ENCODE measurements around the gene SIRPB1. TPM values are rescaled to one million over a fixed set of nuclear protein-coding genes. Genes with fewer than 3 reads are reported as not detected.
"Not testable (repeated sequence)": the region's sequence is repeated elsewhere in the genome, so short reads cannot be mapped to it uniquely, and the experiment has no call there.

SIRPB1 gene
- total RNA-seq, 1 donor from 2014 or later: 0.40 TPM

DNA sequence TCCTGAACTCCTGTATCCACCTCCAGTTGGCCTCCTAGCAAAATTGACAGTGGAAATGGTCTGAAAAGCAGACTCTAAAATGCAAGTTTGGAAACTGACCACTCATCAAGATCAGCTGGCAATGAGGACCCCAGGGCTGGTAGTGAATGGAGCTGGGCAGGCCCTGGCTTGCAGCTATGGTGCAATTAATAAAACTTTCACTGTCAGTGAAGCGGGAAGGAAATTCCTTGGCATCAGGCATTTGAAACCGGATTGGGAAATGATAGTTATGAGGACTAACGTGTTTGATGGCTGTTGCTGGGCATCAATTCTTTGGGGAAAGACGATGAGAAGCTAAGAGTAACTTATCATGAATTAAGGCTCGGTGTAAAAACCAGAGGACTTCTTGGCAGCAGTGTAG is 19.1 kb downstream of the SIRPB1 start:
- ATAC-seq: no peak
- DNase-seq (ENCODE audit: low spot score): no peak

DNA sequence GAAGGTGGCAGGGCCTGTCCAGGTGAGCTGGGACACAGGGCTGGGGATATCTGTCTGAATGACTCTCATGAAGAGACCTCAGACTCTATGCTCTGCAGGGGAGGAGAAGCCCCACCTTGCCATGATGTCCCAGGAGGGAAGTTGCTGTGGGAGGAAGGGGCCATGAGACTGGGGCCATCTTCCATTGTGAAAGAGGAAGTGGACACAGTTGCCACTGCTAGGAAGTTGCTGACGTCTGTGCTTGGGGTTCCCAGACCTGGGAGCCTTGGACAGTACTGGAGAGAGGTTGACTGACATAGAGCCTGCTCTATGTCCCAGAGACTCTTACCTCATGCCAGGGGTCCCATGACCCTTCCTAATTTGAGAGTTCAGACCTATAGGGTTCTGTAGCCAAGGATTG is 24.5 kb downstream of the SIRPB1 start:
- ATAC-seq: no peak
- no peak for DNase-seq (ENCODE audit: low spot score)

DNA sequence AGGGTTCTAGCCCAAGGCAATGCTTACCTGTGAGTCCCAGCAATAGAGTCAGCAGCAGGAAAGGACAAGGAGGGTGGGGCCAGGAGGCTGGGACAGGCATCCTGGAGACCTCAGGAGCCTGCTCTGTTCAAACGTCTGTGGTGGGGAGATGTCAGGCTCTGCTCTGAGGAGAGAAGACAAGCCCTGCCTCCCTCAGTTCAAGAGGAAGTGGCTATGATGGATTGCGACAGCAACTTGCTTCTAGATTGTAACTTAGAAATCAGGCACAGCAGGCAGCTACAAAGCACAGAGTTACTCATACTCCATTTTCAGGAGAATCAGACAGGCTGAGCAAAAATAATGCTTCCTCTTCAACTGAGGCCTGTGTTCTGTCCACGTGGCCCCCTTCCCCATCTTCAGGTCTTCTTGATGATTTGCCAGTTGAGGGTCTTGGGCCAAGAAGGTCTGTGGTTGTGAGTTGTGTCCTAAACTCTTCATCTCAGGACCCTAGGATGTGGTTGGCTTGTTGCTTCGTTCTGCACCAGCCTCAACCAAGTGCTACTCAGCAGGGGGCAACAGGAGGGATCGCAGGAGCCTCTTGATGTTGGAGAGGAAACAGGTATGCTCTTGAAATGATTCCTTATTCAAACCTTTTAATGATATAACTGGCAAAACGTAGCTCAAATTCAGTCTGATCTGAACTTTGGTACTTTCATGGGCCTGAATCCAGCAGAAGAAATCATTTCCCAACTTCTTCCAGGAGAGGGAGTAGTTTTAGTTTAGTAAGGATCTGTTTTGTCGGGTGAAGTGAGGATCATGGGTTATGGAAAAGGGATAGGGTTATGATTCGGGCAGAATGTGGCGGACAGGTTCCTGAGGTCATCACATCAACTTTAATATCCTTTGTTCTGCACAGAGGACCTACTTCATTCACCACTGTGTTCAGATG is 31.0 kb downstream of the SIRPB1 start:
- DNase-seq (ENCODE audit: low spot score) (no peak), ATAC-seq (peak; percentile 74)

DNA sequence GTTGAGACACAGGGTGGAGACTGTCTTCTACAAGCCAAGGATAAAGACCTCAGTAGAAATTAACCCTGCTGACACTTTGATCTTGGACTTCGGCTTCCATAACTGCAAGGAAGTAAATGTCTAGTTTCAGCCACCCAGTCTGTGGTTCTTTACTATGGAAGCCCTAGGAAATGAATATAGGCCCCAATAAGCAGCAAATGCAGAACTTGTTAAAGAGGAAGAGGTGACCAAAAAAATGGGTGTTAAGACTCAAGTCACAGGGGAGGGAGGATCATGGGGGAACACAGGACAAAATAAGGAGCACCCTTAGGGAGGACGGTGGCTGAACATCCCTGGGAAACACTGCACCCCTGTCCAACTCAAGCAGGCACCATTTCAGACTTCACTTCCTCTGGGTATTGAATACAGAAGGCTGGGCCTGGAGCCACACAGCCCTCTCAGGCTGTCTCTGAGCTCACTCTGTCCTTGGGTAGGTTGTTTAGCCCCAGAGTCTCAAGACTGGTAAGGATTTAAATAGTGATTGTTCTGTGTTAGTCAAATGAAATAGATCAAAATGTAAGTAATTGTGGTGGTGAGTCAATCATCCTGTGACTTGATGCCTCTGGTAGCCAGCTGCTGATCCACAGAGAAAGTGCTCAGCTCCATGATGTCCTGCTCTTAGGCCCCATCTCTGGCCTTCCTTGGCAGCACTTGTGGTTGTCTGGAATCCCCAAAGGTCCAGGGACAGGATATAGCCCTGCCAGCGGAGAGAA is 31.9 kb downstream of the SIRPB1 start:
- no peak for DNase-seq (ENCODE audit: low spot score)

DNA sequence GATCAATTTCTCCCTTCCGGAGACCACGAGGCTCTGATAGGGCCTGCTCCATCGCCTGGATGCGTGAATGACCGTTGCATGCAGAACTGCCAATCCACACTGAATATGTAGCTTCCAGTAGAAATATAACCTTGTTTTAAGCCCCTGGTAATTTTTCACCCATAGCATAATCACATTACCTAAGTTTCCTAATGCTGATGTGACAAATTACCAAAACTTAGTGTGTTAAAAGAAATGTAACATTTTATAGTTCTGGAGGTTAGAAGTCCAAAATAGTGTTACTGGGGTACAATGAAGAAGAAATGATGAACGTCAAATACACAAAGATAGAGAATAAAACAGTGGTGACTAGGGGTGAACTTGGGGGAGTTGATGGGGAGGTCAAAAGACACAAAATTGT is 40.3 kb downstream of the SIRPB1 start:
- DNase-seq (ENCODE audit: low spot score): no peak
- no peak for ATAC-seq

More for the DNA sequence above, 31.9 kb downstream of the SIRPB1 start:
- ATAC-seq: no peak

DNA sequence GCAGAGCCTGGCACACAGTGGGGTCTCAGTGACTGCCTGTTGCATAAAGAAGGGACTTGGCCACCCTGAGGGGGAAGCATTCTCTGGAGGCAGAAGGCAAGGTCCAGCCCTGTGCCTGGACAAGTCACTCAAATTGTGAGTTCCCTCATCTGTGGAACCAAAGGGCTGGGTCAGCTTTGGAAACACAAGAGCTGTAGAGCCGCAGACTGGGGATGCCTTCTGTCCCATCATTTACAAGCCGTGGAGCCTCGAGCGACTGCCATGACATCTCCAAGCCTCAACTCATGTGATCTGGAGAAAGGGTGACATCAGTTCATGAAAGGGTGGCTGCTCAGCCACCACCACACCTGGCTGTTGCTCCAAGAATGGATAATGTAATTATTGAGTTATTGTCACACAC is 41.9 kb downstream of the SIRPB1 start:
- ATAC-seq: no peak
- no peak for DNase-seq (ENCODE audit: low spot score)

DNA sequence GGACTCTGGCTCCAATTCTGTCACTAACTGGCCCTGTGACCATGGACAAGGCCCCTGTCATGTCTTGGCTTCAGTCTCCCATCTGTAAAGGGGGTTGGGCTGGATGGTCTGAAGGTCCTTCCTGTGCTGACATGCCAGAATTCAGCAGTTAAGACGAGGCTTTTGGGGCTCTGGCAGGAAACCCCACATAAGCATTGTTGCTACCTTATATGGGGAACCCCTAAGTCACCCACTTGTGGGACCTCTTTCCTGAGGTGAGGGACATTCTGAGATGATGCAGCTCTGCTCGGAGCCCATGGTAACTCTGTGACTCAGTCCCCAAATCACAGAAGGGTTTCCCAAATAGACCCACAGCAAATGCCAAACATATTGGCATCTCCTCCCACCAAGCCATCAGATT is 42.5 kb downstream of the SIRPB1 start:
- not testable (repeated sequence) for DNase-seq (ENCODE audit: low spot score); ATAC-seq

DNA sequence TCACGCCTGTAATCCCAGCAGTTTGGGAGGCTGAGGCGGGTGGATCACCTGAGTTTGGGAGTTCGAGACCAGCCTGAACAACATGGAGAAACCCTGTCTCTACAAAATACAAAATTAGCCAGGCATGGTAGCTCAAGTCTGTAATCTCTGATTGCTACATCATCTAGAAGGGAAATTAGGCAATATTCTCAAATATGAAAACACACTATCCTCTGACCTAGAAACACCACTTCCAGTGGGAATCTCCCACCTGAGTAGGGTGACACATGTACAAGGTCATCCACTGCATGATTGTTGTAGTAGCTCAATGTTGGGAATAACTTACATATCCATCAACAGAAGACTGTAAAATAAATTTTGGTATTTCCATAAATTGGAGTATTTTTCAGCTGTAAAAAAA is 43.2 kb downstream of the SIRPB1 start:
- ATAC-seq: no peak
- no peak for DNase-seq (ENCODE audit: low spot score)

DNA sequence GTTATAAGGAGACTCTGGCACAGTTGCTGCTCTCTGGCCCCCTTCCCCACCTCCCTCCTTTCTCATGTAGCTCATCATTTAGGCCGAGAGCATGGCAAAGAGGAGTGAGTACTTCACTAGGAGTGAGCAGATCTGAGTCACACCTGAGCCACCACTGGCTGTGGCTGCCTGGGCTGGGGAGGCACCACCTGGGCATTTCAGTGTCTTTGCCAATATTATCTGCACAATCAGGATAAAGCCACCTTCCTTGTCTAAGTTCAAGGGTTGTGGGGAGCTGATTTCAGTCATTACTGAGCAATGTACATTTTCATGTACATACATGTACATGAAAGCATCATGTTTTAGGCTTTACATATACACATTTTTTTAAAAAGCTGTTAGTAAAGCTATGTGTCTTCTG is 43.8 kb downstream of the SIRPB1 start:
- not testable (repeated sequence) for ATAC-seq; DNase-seq (ENCODE audit: low spot score)

DNA sequence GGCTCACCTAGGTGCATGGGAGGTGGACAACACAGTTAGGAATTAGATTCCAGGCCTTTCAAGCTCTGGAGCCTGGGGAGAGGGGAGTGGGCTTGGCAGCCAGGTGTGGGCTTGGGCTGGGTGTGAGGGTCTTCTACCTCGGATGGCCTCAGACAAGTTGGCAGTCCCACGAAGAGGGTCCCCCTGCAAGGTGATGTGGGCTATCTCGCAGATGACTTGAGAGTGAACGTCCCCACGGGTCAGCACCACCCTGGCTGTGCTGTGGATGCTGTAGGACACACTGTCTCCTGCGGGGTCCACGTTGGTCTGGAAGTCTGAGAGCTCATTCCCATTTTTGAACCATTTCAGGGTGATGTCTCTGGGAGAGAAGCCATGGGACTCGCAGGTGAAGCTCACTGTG is 48.2 kb downstream of the SIRPB1 start:
- DNase-seq (ENCODE audit: low spot score); ATAC-seq: not testable (repeated sequence)

Other genes with a start within 250 kb of the SIRPB1 start
- 61.5 TPM for gene FKBP1A, start 227.0 kb downstream of the SIRPB1 start, total RNA-seq
- 43.5 TPM for gene NSFL1C, start 153.2 kb downstream of the SIRPB1 start, total RNA-seq
- 0.50 TPM for gene SIRPB2, start 128.6 kb downstream of the SIRPB1 start, total RNA-seq
- gene SIRPD, start 62.3 kb downstream of the SIRPB1 start, total RNA-seq: not detected
- gene SIRPG, start 37.8 kb upstream of the SIRPB1 start, total RNA-seq: not detected

Data from left lobe of liver (tissue), 2 donors.